HepG2 (cell line): ENCODE results near the gene PGAP3. TPM values are rescaled to one million over a fixed set of nuclear protein-coding genes. Genes with fewer than 3 reads are reported as not detected.

Experiments
- BRCA1 ChIP-seq: sonication (generic); formaldehyde crosslinking; IDR thresholded peaks from 2 replicates; pipeline ENCODE4 v1.4.0; 2020; ENCODE audit warnings: missing genetic modification reagents
- CBX1 ChIP-seq: IDR thresholded peaks from one replicate; pipeline ENCODE4 v1.6.1; 2016; ENCODE audit warnings: antibody characterized with exemption, low read depth
- GABPB1 ChIP-seq: IDR thresholded peaks from 2 replicates; pipeline ENCODE4 v1.6.1; 2016; ENCODE audit warnings: mild to moderate bottlenecking, missing genetic modification reagents, moderate library complexity, missing compliant biosample characterization
- HOXD1 ChIP-seq: sonication (generic); formaldehyde crosslinking; IDR thresholded peaks from 2 replicates; pipeline ENCODE4 v1.5.0; 2020; ENCODE audit warnings: missing genetic modification reagents
- IKZF5 ChIP-seq: IDR thresholded peaks from 2 replicates; pipeline ENCODE4 v1.6.1; 2018; ENCODE audit warnings: missing genetic modification reagents, mild to moderate bottlenecking, missing compliant biosample characterization
- PATZ1 ChIP-seq: sonication (generic); formaldehyde crosslinking; IDR thresholded peaks from 2 replicates; pipeline ENCODE4 v1.4.0; 2020; ENCODE audit warnings: missing genetic modification reagents
- PHF21A ChIP-seq: sonication (generic); formaldehyde crosslinking; IDR thresholded peaks from 2 replicates; pipeline ENCODE4 v1.5.0; 2020; ENCODE audit warnings: mild to moderate bottlenecking, missing genetic modification reagents
- SP5 ChIP-seq: IDR thresholded peaks from 2 replicates; pipeline ENCODE4 v1.6.1; 2016; ENCODE audit warnings: low read depth, borderline replicate concordance
- SRSF1 ChIP-seq: fragments of 200-400 bp; formaldehyde crosslinking; optimal IDR thresholded peaks from 2 replicates; pipeline ENCODE3; 2017; ENCODE audit warnings: mild to moderate bottlenecking, low read depth, low read length, moderate library complexity
- ZBTB34 ChIP-seq: sonication (generic); formaldehyde crosslinking; IDR thresholded peaks from 2 replicates; pipeline ENCODE4 v1.8.0; 2022; ENCODE audit warnings: mild to moderate bottlenecking, missing genetic modification reagents
- ZBTB42 ChIP-seq: sonication (generic); formaldehyde crosslinking; IDR thresholded peaks from 2 replicates; pipeline ENCODE4 v1.5.0; 2020; ENCODE audit warnings: mild to moderate bottlenecking, missing genetic modification reagents
- ZFAT ChIP-seq: sonication (generic); formaldehyde crosslinking; conservative IDR thresholded peaks from 2 replicates; pipeline ENCODE4 v1.8.1; 2023; ENCODE audit warnings: missing genetic modification reagents, inconsistent platforms
- ZIK1 ChIP-seq: sonication (generic); formaldehyde crosslinking; IDR thresholded peaks from 2 replicates; pipeline ENCODE4 v1.5.0; 2020; ENCODE audit warnings: mild to moderate bottlenecking, low read depth, missing genetic modification reagents, borderline replicate concordance
- ZNF430 ChIP-seq: sonication (generic); formaldehyde crosslinking; IDR thresholded peaks from 2 replicates; pipeline ENCODE4 v1.9.0; 2021; ENCODE audit warnings: mild to moderate bottlenecking, missing genetic modification reagents
- ZNF567 ChIP-seq: sonication (generic); formaldehyde crosslinking; IDR thresholded peaks from 2 replicates; pipeline ENCODE4 v1.8.1; 2023; ENCODE audit warnings: mild to moderate bottlenecking, missing genetic modification reagents, borderline replicate concordance
- ZNF574 ChIP-seq: sonication (generic); formaldehyde crosslinking; IDR thresholded peaks from 2 replicates; pipeline ENCODE4 v1.4.0; 2020; ENCODE audit warnings: missing genetic modification reagents
- ZNF878 ChIP-seq: sonication (generic); formaldehyde crosslinking; IDR thresholded peaks from 2 replicates; pipeline ENCODE4 v1.8.1; 2023; ENCODE audit warnings: mild to moderate bottlenecking, missing genetic modification reagents, moderate library complexity
- ZSCAN22 ChIP-seq: sonication (generic); formaldehyde crosslinking; IDR thresholded peaks from 2 replicates; pipeline ENCODE4 v1.4.0; 2020; ENCODE audit warnings: mild to moderate bottlenecking, missing genetic modification reagents
- polyA plus RNA-seq, 8 experiments: library from polyadenylated mRNA; depleted of rRNA in 3 of 8; stranded (reverse) in 7 of 8; unstranded in 1 of 8; fragments of >200 nt; fragmentation: Illumina TruSeq in 4 of 8; extraction: Trizol in 4 of 8; gene quantifications; 2 replicates each; pipeline versions ENCODE4 v1.2.1 to v1.2.3, GENCODE V29; 2011 to 2016; ENCODE audit warnings: low read depth in 4 of 8, missing spikeins in 1 of 8, mixed read lengths in 1 of 8; ENCODE audit not compliant: insufficient read depth in 1 of 8
- total RNA-seq, 5 experiments: library from RNA; depleted of rRNA; stranded (reverse); fragments of >200 nt; fragmentation: Illumina TruSeq; extraction: Trizol; gene quantifications; 2 replicates each; pipeline ENCODE4 v1.2.3, GENCODE V29; 2016; ENCODE audit warnings: low read depth in 1 of 5

The PGAP3 gene
- total and polyA plus RNA-seq, 2 of the 13 experiments (the other 11 are each of a cell fraction or from before 2014, with no cell fraction given) = 11.9 to 14.6 TPM

- TF ChIP-seq ZNF574 (CRISPR knock-in tag) (peak; percentile 53), ZIK1 (CRISPR knock-in tag) (no peak), ZNF567 (CRISPR knock-in tag) (no peak), ZSCAN22 (CRISPR knock-in tag) (no peak), SRSF1 (peak; percentile 72), PHF21A (CRISPR knock-in tag) (no peak; the same call in 1 of the 2 replicates), PATZ1 (peak; percentile 73), ZBTB42 (CRISPR knock-in tag) (peak; percentile 71; the same call in 1 of the 2 replicates), GABPB1 (peak; percentile 53; the same call in 1 of the 2 replicates), ZBTB34 (0 out of 2 replicates have a peak, but pooled peaks have one; percentile 26), ZFAT (CRISPR knock-in tag) (no peak), BRCA1 (no peak), IKZF5 (0 out of 2 replicates have a peak, but pooled peaks have one; percentile 50), HOXD1 (peak; percentile 69; the same call in 1 of the 2 replicates), CBX1 (no peak), ZNF878 (CRISPR knock-in tag) (no peak), SP5 (no peak), ZNF430 (CRISPR knock-in tag) (peak; percentile 2; the same call in 1 of the 2 replicates)
Measured at GRCh38 chr17:39700148-39700987, 12.5 kb upstream of the PGAP3 start (continued).
